Measurements from ENCODE around the gene CD180.

GRCh38 chr5:67198917-67199316, 2.3 kb upstream of the CD180 start:
- TF ChIP-seq, protein P1, sequence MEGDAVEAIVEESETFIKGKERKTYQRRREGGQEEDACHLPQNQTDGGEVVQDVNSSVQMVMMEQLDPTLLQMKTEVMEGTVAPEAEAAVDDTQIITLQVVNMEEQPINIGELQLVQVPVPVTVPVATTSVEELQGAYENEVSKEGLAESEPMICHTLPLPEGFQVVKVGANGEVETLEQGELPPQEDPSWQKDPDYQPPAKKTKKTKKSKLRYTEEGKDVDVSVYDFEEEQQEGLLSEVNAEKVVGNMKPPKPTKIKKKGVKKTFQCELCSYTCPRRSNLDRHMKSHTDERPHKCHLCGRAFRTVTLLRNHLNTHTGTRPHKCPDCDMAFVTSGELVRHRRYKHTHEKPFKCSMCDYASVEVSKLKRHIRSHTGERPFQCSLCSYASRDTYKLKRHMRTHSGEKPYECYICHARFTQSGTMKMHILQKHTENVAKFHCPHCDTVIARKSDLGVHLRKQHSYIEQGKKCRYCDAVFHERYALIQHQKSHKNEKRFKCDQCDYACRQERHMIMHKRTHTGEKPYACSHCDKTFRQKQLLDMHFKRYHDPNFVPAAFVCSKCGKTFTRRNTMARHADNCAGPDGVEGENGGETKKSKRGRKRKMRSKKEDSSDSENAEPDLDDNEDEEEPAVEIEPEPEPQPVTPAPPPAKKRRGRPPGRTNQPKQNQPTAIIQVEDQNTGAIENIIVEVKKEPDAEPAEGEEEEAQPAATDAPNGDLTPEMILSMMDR (IDR thresholded peaks at IDR 0.05; ENCODE audit: extremely low read depth in 1 of 2, insufficient read depth in 1 of 2, low read depth in 1 of 2, low read length in 2 of 2) = no peak
- no peak for TF ChIP-seq EZH2 (IDR thresholded peaks at IDR 0.05; ENCODE audit: borderline replicate concordance, low read depth, low read length, severe bottlenecking)
